Activated naive CD8-positive, alpha-beta T cell treated with anti-CD3 and anti-CD28 coated beads, Interleukin-2, amount 10 ng/mL, durations not matched to agents 7 days and 5 days (primary cell): ENCODE data around the gene TMEM154. TPM values are rescaled to one million over a fixed set of nuclear protein-coding genes. Genes with fewer than 3 reads are reported as not detected.

Experiments used
- ATAC-seq: fragments of 150-1000 bp; cut with Tn5 transposase; one replicate; pipeline ENCODE4 v1.10.0; 2021; ENCODE audit warnings: low read depth, moderate library complexity
- POLR2A ChIA-PET: fragments of 350-600 bp; sonication (Branson Sonifier 250); formaldehyde crosslinking; loops from one replicate; lab custom pipeline; 2021; ENCODE audit warnings: antibody characterized with exemption; lab: Charles Lee
- DNase-seq: peaks from one replicate; pipeline ENCODE4 v3.0.0; 2021
- H3K27ac Mint-ChIP-seq: one replicate; pipeline ENCODE4 v1.8.0; 2022; ENCODE audit warnings: mild to moderate bottlenecking, mixed read lengths
- H3K27me3 Mint-ChIP-seq: one replicate; pipeline ENCODE4 v1.8.0; 2022; ENCODE audit warnings: mild to moderate bottlenecking, moderate library complexity, mixed read lengths
- H3K36me3 Mint-ChIP-seq: one replicate; pipeline ENCODE4 v1.8.0; 2021; ENCODE audit warnings: mild to moderate bottlenecking, mixed read lengths
- H3K4me1 Mint-ChIP-seq: one replicate; pipeline ENCODE4 v1.8.0; 2021; ENCODE audit warnings: mixed read lengths
- H3K4me3 Mint-ChIP-seq: one replicate; pipeline ENCODE4 v1.8.0; 2022; ENCODE audit warnings: mild to moderate bottlenecking, moderate library complexity, mixed read lengths
- H3K9me3 Mint-ChIP-seq: one replicate; pipeline ENCODE4 v1.8.0; 2021; ENCODE audit warnings: mixed read lengths
- total RNA-seq, 2 experiments: library from RNA; stranded (reverse); gene quantifications; one replicate each; pipeline ENCODE4 v1.2.3, GENCODE V29; 2021

Gene TMEM154
- total RNA-seq, 2 experiments from 2014 or later: 21.9 to 24.7 TPM

- Mint-ChIP-seq H3K27me3 (no peaks in the 10 kb centered on the region), H3K27ac (no peak overlapping the region), H3K36me3 (peaks cover 39% of the 10 kb centered on the region), H3K4me3 (no peak overlapping the region), H3K9me3 (peaks cover 10% of the 10 kb centered on the region), H3K4me1 (peaks cover 6% of the 10 kb centered on the region)
- no peak for ATAC-seq
- no peak for DNase-seq
- POLR2A ChIA-PET: no interaction called here
These were observed 28.2 kb downstream of the TMEM154 start for GRCh38 chr4:152651473-152652060.

- Mint-ChIP-seq H3K27me3 (no peaks in the 10 kb centered on the region), H3K36me3 (peaks cover 16% of the 10 kb centered on the region), H3K27ac (no peak overlapping the region), H3K9me3 (no peaks in the 10 kb centered on the region), H3K4me3 (no peak overlapping the region), H3K4me1 (peaks cover 18% of the 10 kb centered on the region)
- ATAC-seq: no peak
- POLR2A ChIA-PET: interaction anchor here (0.6 kb wide), 1 partner anchor 160 kb away, joined by 3 read pairs; no protein-coding TSS in a partner anchor
- DNase-seq: no peak
These were observed 33.6 kb downstream of the TMEM154 start for GRCh38 chr4:152646221-152646620.

GRCh38 chr4:152644130-152644529, 35.7 kb downstream of the TMEM154 start:
- H3K4me3 Mint-ChIP-seq: no peak overlapping the region
- peaks cover 5% of the 10 kb centered on the region for H3K36me3 Mint-ChIP-seq

GRCh38 chr4:152643153-152644035, 36.4 kb downstream of the TMEM154 start:
- Mint-ChIP-seq H3K27ac (peak overlapping the region; percentile 59), H3K4me3 (no peak overlapping the region), H3K9me3 (no peaks in the 10 kb centered on the region), H3K4me1 (peaks cover 18% of the 10 kb centered on the region), H3K36me3 (peaks cover 5% of the 10 kb centered on the region), H3K27me3 (no peaks in the 10 kb centered on the region)
- POLR2A ChIA-PET: no interaction called here
- peak; percentile 36 for ATAC-seq
- DNase-seq: no peak

More at GRCh38 chr4:152644130-152644529, 35.7 kb downstream of the TMEM154 start:
- DNase-seq (no peak), ATAC-seq (no peak)
- Mint-ChIP-seq H3K27me3 (no peaks in the 10 kb centered on the region), H3K27ac (peak overlapping the region; percentile 59), H3K9me3 (no peaks in the 10 kb centered on the region), H3K4me1 (peaks cover 18% of the 10 kb centered on the region)
- POLR2A ChIA-PET: no interaction called here

- Mint-ChIP-seq H3K27ac (no peak overlapping the region), H3K4me3 (no peak overlapping the region), H3K9me3 (no peaks in the 10 kb centered on the region), H3K27me3 (no peaks in the 10 kb centered on the region), H3K4me1 (peaks cover 13% of the 10 kb centered on the region), H3K36me3 (peaks cover 7% of the 10 kb centered on the region)
- ATAC-seq (no peak), DNase-seq (no peak)
- POLR2A ChIA-PET: interaction anchor here (0.6 to 1.8 kb wide), 5 partner anchors 104 to 235 kb away, joined by 3 to 8 read pairs (median 4); partner anchors contain the start of gene FBXW7
These were observed 39.5 kb downstream of the TMEM154 start for GRCh38 chr4:152640058-152640921.

GRCh38 chr4:152635851-152636250, 43.9 kb downstream of the TMEM154 start:
- ATAC-seq (no peak), DNase-seq (no peak)
- Mint-ChIP-seq H3K9me3 (no peaks in the 10 kb centered on the region), H3K4me1 (peaks cover 2% of the 10 kb centered on the region), H3K27ac (no peak overlapping the region), H3K4me3 (no peak overlapping the region), H3K27me3 (no peaks in the 10 kb centered on the region), H3K36me3 (peaks cover 20% of the 10 kb centered on the region)
- POLR2A ChIA-PET: no interaction called here

- POLR2A ChIA-PET: no interaction called here
- Mint-ChIP-seq H3K9me3 (no peaks in the 10 kb centered on the region), H3K4me1 (peaks cover 2% of the 10 kb centered on the region), H3K27ac (no peak overlapping the region), H3K4me3 (no peak overlapping the region), H3K27me3 (no peaks in the 10 kb centered on the region), H3K36me3 (peaks cover 24% of the 10 kb centered on the region)
- DNase-seq: no peak
- no peak for ATAC-seq
These were observed 45.6 kb downstream of the TMEM154 start for GRCh38 chr4:152634110-152634760.

- no peak for DNase-seq
- ATAC-seq: no peak
- Mint-ChIP-seq H3K4me1 (peaks cover 2% of the 10 kb centered on the region), H3K27me3 (no peaks in the 10 kb centered on the region), H3K9me3 (no peaks in the 10 kb centered on the region), H3K27ac (no peak overlapping the region), H3K4me3 (no peak overlapping the region), H3K36me3 (peaks cover 23% of the 10 kb centered on the region)
- POLR2A ChIA-PET: no interaction called here
These were observed 46.7 kb downstream of the TMEM154 start for GRCh38 chr4:152633118-152633517.

- Mint-ChIP-seq H3K27me3 (no peaks in the 10 kb centered on the region), H3K9me3 (no peaks in the 10 kb centered on the region), H3K4me3 (no peak overlapping the region), H3K36me3 (peaks cover 25% of the 10 kb centered on the region), H3K27ac (no peak overlapping the region), H3K4me1 (peaks cover 4% of the 10 kb centered on the region)
- DNase-seq (no peak), ATAC-seq (no peak)
- POLR2A ChIA-PET: no interaction called here
These were observed 49.5 kb downstream of the TMEM154 start for GRCh38 chr4:152630324-152630723.

GRCh38 chr4:152629908-152630307, 49.9 kb downstream of the TMEM154 start:
- Mint-ChIP-seq H3K4me1 (peaks cover 4% of the 10 kb centered on the region), H3K36me3 (peaks cover 27% of the 10 kb centered on the region), H3K4me3 (no peak overlapping the region), H3K27me3 (no peaks in the 10 kb centered on the region), H3K27ac (no peak overlapping the region), H3K9me3 (no peaks in the 10 kb centered on the region)
- POLR2A ChIA-PET: no interaction called here
- DNase-seq: no peak
- no peak for ATAC-seq

- no peak for ATAC-seq
- Mint-ChIP-seq H3K27me3 (no peaks in the 10 kb centered on the region), H3K36me3 (peaks cover 19% of the 10 kb centered on the region), H3K27ac (no peak overlapping the region), H3K9me3 (no peaks in the 10 kb centered on the region), H3K4me3 (no peak overlapping the region), H3K4me1 (peaks cover 2% of the 10 kb centered on the region)
- DNase-seq: no peak
- POLR2A ChIA-PET: no interaction called here
These were observed 51.7 kb downstream of the TMEM154 start for GRCh38 chr4:152628128-152628527.

GRCh38 chr4:152626790-152627189, 53.0 kb downstream of the TMEM154 start:
- Mint-ChIP-seq H3K27ac (no peak overlapping the region), H3K4me1 (peaks cover 2% of the 10 kb centered on the region), H3K27me3 (no peaks in the 10 kb centered on the region), H3K4me3 (no peak overlapping the region), H3K9me3 (no peaks in the 10 kb centered on the region), H3K36me3 (peaks cover 15% of the 10 kb centered on the region)
- DNase-seq (no peak), ATAC-seq (no peak)
- POLR2A ChIA-PET: no interaction called here

- Mint-ChIP-seq H3K27me3 (peaks cover 4% of the 10 kb centered on the region), H3K4me1 (no peaks in the 10 kb centered on the region), H3K27ac (no peak overlapping the region), H3K4me3 (no peak overlapping the region), H3K36me3 (peaks cover 2% of the 10 kb centered on the region), H3K9me3 (peaks cover 2% of the 10 kb centered on the region)
- ATAC-seq (no peak), DNase-seq (no peak)
- POLR2A ChIA-PET: no interaction called here
These were observed 58.9 kb downstream of the TMEM154 start for GRCh38 chr4:152620915-152621314.
